Activated B cell treated with CpG ODN at 0.5 μM for 24 hours (primary cell): Measurements from ENCODE around the gene ABHD11. TPM values are rescaled to one million over a fixed set of nuclear protein-coding genes. Genes with fewer than 3 reads are reported as not detected.

Experiments used
- ATAC-seq: fragments of 200-7000 bp; cut with Tn5 transposase; one replicate; pipeline ENCODE4 v1.10.0; 2021; ENCODE audit warnings: low read depth, mild to moderate bottlenecking, moderate library complexity
- CTCF ChIA-PET: fragments of 350-600 bp; sonication (Branson Sonifier 250); formaldehyde crosslinking; loops from one replicate; lab custom pipeline; 2021; ENCODE audit warnings: antibody characterized with exemption; lab: Charles Lee
- POLR2A ChIA-PET: fragments of 350-600 bp; sonication (Branson Sonifier 250); formaldehyde crosslinking; loops from one replicate; lab custom pipeline; 2021; ENCODE audit warnings: antibody characterized with exemption; lab: Charles Lee
- DNase-seq: peaks from one replicate; pipeline ENCODE4 v3.0.0; 2022
- H3K27ac Mint-ChIP-seq: one replicate; pipeline ENCODE4 v1.8.0; 2020; ENCODE audit warnings: mixed read lengths
- H3K27me3 Mint-ChIP-seq: one replicate; pipeline ENCODE4 v1.8.0; 2021; ENCODE audit warnings: mixed read lengths
- H3K36me3 Mint-ChIP-seq: one replicate; pipeline ENCODE4 v1.8.0; 2021; ENCODE audit warnings: low read depth, mixed read lengths
- H3K4me1 Mint-ChIP-seq: one replicate; pipeline ENCODE4 v1.8.0; 2021; ENCODE audit warnings: mixed read lengths
- H3K4me3 Mint-ChIP-seq: one replicate; pipeline ENCODE4 v1.8.0; 2020; ENCODE audit warnings: mild to moderate bottlenecking, mixed read lengths
- H3K9me3 Mint-ChIP-seq: one replicate; pipeline ENCODE4 v1.8.0; 2020; ENCODE audit warnings: mixed read lengths
- intact Hi-C: fragments of 100-400 bp; cut with micrococcal nuclease; formaldehyde crosslinking; loops from one replicate; pipeline ENCODE4 v1.15.1; 2024
- total RNA-seq: library from RNA; stranded (reverse); gene quantifications from 2 replicates; pipeline ENCODE4 v1.2.3, GENCODE V29; 2022
- TF ChIP-seq, protein P1 (sequence below): fragments of 200-600 bp; IDR thresholded peaks from one replicate; pipeline ENCODE4 v1.8.0; 2022; ENCODE audit warnings: antibody characterized with exemption, mild to moderate bottlenecking

ABHD11 gene
- total RNA-seq, 1 donor from 2014 or later: 15.9 TPM

DNA sequence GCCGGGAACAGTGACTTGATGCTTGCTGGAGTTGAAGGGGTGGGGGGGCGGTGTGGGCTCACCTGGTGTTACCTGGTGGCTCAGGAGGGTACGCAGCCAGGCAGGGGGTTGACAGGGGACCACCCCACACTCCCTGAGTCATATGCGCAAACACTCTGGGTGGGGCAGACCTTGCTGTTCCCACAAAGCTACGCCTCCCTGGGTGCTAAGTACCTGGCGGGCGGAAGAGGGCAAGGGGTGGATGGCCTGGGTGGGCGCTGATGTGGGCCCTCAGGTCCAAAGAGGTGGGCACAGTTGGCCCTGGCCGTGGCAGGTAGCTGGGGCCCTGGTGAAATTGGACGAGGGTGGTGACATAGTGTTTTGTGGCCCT lies 33.1 kb downstream of the ABHD11 start:
- Mint-ChIP-seq H3K36me3 (no peaks in the 10 kb centered on the region), H3K27me3 (peaks cover 8% of the 10 kb centered on the region), H3K27ac (no peak overlapping the region), H3K4me3 (no peak overlapping the region), H3K9me3 (no peaks in the 10 kb centered on the region), H3K4me1 (peaks cover 16% of the 10 kb centered on the region)
- CTCF ChIA-PET: interaction anchor here (1.2 kb wide), 1 partner anchor 99 kb away, joined by 3 read pairs; no protein-coding TSS in a partner anchor
- intact Hi-C loops: no loop called here
- DNase-seq (no peak), ATAC-seq (no peak)
- TF ChIP-seq, protein P1, sequence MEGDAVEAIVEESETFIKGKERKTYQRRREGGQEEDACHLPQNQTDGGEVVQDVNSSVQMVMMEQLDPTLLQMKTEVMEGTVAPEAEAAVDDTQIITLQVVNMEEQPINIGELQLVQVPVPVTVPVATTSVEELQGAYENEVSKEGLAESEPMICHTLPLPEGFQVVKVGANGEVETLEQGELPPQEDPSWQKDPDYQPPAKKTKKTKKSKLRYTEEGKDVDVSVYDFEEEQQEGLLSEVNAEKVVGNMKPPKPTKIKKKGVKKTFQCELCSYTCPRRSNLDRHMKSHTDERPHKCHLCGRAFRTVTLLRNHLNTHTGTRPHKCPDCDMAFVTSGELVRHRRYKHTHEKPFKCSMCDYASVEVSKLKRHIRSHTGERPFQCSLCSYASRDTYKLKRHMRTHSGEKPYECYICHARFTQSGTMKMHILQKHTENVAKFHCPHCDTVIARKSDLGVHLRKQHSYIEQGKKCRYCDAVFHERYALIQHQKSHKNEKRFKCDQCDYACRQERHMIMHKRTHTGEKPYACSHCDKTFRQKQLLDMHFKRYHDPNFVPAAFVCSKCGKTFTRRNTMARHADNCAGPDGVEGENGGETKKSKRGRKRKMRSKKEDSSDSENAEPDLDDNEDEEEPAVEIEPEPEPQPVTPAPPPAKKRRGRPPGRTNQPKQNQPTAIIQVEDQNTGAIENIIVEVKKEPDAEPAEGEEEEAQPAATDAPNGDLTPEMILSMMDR: no peak
- POLR2A ChIA-PET: interaction anchor here (0.5 to 0.6 kb wide), 2 partner anchors 23 to 28 kb away, joined by 5 to 8 read pairs; no protein-coding TSS in a partner anchor

DNA sequence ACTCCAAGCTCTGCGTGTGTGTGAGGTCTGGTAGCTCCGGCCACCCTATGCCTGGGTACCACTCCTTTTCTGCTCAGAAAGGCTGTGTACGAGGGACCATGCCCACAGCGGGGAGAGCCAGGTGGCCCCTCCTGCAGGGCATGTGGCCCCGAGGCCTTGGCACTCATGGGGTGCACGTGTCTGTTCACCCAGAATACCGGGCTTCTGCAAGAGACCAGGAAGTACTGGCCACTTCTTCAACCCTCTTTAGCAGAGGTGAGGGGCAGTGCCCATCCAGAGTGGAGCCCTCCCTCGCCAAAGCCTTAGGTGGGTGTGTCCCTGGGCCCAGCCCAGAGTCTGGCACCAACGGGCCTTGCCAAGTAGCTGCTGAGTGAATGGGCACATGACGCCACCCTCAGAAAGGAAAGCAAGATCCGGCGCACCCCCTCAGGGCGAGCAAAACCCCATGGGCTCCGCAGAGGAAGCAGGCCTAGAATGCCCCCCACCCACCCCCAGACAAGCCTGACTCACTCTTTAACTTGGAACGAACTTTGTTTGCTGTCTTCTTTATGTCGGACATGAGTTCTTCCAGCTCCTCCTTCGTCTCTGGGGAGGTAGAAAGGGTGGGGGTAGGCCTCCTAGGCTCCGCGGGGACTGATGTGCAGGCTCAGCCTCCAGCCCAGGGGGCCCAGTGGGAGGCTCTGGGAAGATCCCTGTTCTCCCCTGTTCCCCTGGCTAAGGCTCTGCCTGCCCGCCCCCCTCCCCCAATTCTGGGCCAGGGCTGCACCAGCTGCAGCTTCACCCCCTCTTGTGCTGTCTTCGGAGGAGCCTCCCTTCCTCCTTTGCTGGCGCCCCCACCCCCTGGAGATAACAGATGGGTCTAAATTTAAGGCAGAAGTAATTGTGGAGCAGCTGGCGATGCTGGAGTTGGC lies 33.7 kb downstream of the ABHD11 start:
- intact Hi-C loops: loop anchor here (1.0 kb wide), 1 partner anchor 38 kb away; the partner anchor contains the start of gene VPS37D
- ATAC-seq (no peak), DNase-seq (no peak)
- Mint-ChIP-seq H3K4me1 (peaks cover 16% of the 10 kb centered on the region), H3K36me3 (no peaks in the 10 kb centered on the region), H3K4me3 (no peak overlapping the region), H3K9me3 (no peaks in the 10 kb centered on the region), H3K27me3 (peaks cover 8% of the 10 kb centered on the region), H3K27ac (no peak overlapping the region)
- POLR2A ChIA-PET: interaction anchor here (0.5 kb wide), 1 partner anchor 23 kb away, joined by 8 read pairs; no protein-coding TSS in a partner anchor
- CTCF ChIA-PET: no interaction called here
- TF ChIP-seq, protein P1: no peak

DNA sequence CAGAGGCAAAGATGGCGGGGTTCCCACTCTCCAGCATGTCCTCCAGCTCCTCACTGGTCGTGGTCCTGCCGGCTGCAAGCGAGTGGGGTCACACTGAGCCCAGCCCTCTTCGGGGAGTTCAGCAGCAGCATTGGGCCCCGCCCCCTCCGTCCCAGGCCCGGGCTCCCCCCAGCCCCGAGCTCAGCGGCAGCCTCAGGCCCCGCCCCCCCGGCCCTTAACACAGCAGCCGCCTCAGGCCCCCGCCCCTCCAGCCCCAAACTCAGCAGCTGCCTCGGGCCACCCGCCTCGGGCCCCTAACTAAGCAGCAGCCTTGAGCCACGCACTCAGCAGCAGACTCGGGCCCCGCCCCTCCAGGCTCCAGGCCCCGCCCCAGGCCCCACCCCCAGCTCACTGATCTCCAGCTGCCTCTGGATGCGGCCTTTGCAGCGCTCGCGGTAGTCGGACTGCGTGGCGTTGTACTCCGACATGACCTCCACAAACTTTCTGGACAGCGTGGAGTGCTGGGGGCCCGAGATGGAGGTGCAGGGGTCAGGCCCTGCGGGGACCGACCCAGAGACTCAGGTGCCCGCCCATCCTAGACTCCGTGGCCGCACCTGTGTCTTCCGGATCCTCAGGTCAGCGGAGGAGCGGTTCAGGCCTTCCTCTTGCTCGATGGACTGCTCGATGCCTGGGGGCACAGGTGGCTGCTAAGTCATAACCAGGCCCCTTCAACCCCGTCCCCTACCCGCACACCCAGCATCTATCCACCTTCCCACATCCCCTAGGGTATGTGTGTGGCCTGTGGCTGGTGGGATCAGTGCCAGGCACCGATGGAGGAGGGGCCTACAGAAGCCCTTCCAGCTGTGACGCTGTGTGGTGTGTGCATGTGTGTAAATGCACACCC lies 34.6 kb downstream of the ABHD11 start:
- intact Hi-C loops: loop anchor here (1.0 kb wide), 1 partner anchor 37 kb away; the partner anchor contains the start of gene VPS37D
- no peak for DNase-seq
- Mint-ChIP-seq H3K9me3 (no peaks in the 10 kb centered on the region), H3K4me3 (no peak overlapping the region), H3K27ac (no peak overlapping the region), H3K4me1 (peaks cover 16% of the 10 kb centered on the region), H3K27me3 (peaks cover 8% of the 10 kb centered on the region), H3K36me3 (peaks cover 4% of the 10 kb centered on the region)
- TF ChIP-seq, protein P1: no peak
- ATAC-seq: peak; percentile 67
- ChIA-PET POLR2A (interaction anchor here (0.8 to 0.9 kb wide), 2 partner anchors 20 to 36 kb away, joined by 3 to 4 read pairs; partner anchors contain the start of gene VPS37D), CTCF (no interaction called here)

DNA sequence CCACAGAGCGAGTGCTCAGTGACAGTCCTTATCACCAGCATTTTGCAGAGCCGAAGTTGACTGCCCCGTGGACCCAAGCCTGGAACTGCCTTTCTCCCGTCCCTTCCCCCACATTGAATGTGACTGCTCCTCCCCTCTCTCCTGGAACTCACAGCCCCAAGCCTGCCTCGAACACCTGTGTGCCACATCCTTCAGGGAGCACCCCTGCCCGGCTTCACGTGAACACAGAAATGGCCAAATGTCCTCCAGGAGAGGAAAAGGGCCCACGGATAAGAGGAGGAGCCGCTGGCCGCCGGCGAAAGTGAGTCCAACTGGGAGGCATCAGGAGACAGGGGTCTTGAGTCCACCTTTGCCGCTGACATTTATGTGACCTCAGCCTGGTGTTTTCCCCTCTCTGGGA lies 35.4 kb downstream of the ABHD11 start:
- Mint-ChIP-seq H3K27me3 (peaks cover 8% of the 10 kb centered on the region), H3K4me3 (no peak overlapping the region), H3K9me3 (no peaks in the 10 kb centered on the region), H3K27ac (no peak overlapping the region), H3K36me3 (peaks cover 12% of the 10 kb centered on the region), H3K4me1 (peaks cover 16% of the 10 kb centered on the region)
- DNase-seq (no peak), ATAC-seq (no peak)
- TF ChIP-seq, protein P1: no peak
- ChIA-PET CTCF (no interaction called here), POLR2A (interaction anchor here (0.8 to 0.9 kb wide), 2 partner anchors 19 to 35 kb away, joined by 3 to 4 read pairs; partner anchors contain the start of gene VPS37D)
- intact Hi-C loops: no loop called here
